OCI-LY7 (cell line): ENCODE data around the gene INPP5B.

Experiments used
- CTCF ChIP-seq: fragments of 200-600 bp; sonication (generic); conservative IDR thresholded peaks from 2 replicates; pipeline ENCODE4 v1.5.1; 2014; ENCODE audit warnings: mild to moderate bottlenecking, antibody characterized with exemption, low read length, moderate library complexity, mixed read lengths
- EZH2phosphoT487 ChIP-seq: fragments of 200-600 bp; sonication (generic); IDR thresholded peaks from 2 replicates; pipeline ENCODE4 v1.6.1; 2018; ENCODE audit warnings: low read depth, borderline replicate concordance, mild to moderate bottlenecking, mixed run types, antibody characterized with exemption, low read length, moderate library complexity, mixed read lengths

- TF ChIP-seq CTCF (no peak), EZH2phosphoT487 (no peak)
These were observed 48.2 kb upstream of the INPP5B start for GRCh38 chr1:37994886-37995566.
